GM10266 (cell line): ENCODE measurements around the gene TNFRSF12A.
A peak's percentile ranks its signal among the peaks of the same experiment; 100 is the strongest.

Experiments used
- DNase-seq: peaks from one replicate; pipeline ENCODE4 v3.0.0; 2012; ENCODE audit errors: extremely low spot score
- TF ChIP-seq, protein P1 (sequence below): IDR thresholded peaks from 2 replicates; pipeline ENCODE4 v1.5.1; 2012; ENCODE audit warnings: mild to moderate bottlenecking, low read depth; ENCODE audit not compliant: control insufficient read depth, insufficient read depth; ENCODE audit errors: missing control alignments

The TNFRSF12A gene, protein sequence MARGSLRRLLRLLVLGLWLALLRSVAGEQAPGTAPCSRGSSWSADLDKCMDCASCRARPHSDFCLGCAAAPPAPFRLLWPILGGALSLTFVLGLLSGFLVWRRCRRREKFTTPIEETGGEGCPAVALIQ

DNA sequence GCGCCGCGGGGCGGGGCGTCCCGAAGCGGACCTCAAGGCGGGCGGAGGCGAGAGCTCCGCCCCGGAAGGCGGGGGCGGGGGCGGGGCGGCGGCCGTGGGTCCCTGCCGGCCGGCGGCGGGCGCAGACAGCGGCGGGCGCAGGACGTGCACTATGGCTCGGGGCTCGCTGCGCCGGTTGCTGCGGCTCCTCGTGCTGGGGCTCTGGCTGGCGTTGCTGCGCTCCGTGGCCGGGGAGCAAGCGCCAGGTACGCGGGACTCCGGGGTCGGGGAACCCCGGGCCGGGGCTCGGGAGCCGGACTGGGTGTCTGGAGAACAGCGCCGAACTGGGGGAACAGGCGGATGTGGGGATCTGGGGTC is at the start of gene TNFRSF12A:
TNFRSF12A (plus strand) TSS at position 122 of the 357 bp plus-strand sequence; CDS start at position 152, 30 bp downstream.
- peak; percentile 95 for DNase-seq
- TF ChIP-seq, protein P1, sequence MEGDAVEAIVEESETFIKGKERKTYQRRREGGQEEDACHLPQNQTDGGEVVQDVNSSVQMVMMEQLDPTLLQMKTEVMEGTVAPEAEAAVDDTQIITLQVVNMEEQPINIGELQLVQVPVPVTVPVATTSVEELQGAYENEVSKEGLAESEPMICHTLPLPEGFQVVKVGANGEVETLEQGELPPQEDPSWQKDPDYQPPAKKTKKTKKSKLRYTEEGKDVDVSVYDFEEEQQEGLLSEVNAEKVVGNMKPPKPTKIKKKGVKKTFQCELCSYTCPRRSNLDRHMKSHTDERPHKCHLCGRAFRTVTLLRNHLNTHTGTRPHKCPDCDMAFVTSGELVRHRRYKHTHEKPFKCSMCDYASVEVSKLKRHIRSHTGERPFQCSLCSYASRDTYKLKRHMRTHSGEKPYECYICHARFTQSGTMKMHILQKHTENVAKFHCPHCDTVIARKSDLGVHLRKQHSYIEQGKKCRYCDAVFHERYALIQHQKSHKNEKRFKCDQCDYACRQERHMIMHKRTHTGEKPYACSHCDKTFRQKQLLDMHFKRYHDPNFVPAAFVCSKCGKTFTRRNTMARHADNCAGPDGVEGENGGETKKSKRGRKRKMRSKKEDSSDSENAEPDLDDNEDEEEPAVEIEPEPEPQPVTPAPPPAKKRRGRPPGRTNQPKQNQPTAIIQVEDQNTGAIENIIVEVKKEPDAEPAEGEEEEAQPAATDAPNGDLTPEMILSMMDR: peak; percentile 2

DNA sequence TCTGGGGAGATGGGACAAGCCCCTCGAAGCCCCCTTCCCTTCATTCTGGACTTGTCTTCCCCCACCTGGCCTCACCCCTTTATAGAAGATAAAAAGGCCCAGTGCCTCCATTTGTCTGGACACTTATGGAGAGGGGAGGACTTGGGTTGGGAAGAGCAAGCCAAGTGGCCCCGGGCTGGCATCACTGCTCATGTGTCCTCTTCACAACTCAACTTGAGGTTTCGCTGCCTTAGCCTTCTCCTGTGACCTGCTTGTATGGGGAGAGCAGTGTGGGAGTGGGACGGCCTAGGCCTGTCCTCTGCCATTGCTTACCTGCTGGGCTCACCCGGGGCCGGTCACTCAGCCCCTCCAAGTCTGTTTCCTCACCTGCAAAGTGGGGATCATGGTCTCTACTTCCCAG is 49.6 kb upstream of the TNFRSF12A start:
- TF ChIP-seq, protein P1: no peak
- no peak for DNase-seq

DNA sequence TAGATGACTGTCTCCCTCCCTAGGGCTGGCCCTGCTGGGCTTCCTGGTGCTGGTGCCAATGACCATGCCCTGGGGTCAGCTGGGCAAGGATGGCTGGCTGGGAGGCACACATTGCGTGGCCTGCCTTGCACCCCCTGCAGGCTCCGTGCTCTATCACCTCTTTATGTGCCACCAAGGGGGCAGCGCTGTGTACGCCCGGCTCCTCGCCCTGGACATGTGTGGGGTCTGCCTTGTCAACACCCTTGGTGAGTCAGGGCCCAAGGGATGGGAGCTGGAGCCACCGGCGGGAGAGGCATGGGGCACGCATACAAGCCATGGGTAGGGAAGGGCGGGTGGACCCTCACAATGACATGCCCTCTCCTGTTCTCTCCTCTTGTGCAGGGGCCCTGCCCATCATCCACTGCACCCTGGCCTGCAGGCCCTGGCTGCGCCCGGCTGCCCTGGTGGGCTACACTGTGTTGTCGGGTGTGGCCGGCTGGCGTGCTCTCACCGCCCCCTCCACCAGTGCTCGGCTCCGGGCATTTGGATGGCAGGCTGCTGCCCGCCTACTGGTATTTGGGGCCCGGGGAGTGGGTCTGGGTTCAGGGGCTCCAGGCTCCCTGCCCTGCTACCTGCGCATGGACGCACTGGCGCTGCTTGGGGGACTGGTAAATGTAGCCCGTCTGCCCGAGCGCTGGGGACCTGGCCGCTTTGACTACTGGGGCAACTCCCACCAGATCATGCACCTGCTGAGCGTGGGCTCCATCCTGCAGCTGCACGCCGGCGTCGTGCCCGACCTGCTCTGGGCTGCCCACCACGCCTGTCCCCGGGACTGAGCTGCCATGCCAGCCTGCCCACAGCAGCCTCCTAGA is 48.8 kb upstream of the TNFRSF12A start:
- TF ChIP-seq, protein P1: no peak
- no peak for DNase-seq

GRCh38 chr16:2971985-2972784 is 48.0 kb upstream of the TNFRSF12A start:
- no peak for DNase-seq
- TF ChIP-seq, protein P1: no peak

DNA sequence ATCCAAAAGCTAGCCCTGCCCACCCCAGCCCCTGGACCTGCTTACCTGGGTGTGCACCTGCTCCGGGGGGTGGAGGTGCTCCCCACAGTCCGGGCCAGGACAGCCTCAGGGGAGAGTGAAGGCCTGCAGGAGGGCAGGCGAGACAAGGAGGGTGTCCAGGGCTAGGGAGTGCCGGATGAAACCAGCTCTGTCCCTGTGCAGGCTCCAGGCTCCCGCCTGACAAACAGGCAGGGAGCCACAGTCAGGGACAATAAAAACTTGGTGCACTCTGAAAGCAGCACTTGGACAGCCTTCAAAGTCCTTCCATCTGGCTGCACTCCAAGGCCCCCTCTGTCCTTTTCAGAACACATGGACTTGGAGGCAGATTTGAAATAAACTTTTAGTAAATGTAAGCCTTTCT is 47.1 kb upstream of the TNFRSF12A start:
- TF ChIP-seq, protein P1: no peak
- no peak for DNase-seq

DNA sequence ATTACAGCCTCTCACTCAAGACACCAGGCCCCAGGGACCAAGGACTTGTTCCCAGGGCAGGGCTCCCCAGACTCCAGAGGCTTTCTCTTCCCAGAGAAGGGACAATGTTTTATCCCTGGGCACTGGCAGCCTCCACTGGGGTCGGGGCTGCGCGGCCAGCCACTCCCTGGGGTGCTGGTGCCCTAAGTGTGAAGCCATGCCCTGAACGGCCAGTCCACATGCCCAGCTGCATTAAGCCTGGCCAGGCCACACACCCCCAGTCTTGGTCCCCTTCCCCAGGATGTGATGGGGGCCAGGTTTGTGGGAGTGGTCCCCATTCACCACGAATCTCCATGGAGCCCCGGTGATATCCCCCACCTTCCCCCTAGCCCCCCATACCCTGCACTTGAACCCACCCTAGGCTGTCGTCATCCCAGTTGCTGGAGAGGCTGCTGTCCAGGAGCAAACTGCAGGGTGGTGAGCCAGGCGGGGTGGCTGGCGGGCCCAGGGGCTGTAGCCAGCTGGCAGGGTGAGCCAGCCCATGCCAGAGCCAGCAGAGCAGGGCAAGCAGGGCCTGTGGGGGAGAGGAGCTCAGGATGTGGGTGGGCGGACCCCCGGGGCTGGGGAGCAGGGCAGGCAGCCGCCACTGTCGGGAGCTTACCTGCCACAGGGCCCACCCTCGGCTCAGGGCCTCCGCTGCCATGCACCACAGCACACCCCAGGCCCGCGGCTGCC is 46.4 kb upstream of the TNFRSF12A start:
- TF ChIP-seq, protein P1: no peak
- no peak for DNase-seq
